GM12878 (cell line): ENCODE measurements around the gene TOB2. TPM values are rescaled to one million over a fixed set of nuclear protein-coding genes. Genes with fewer than 3 reads are reported as not detected.

Experiments
- ATF2 ChIP-seq: IDR thresholded peaks from 2 replicates; pipeline ENCODE4 v1.6.1; 2012; ENCODE audit warnings: low read length, inconsistent platforms
- ATF7 ChIP-seq: fragments of 450-650 bp; IDR thresholded peaks from 2 replicates; pipeline ENCODE4 v1.6.1; 2016; ENCODE audit warnings: low read depth, mild to moderate bottlenecking
- BACH1 ChIP-seq: fragments of 450-650 bp; IDR thresholded peaks from 2 replicates; pipeline ENCODE4 v1.6.1; 2017; ENCODE audit warnings: mild to moderate bottlenecking, borderline replicate concordance
- CHD4 ChIP-seq: fragments of 200-600 bp; sonication (generic); IDR thresholded peaks from 2 replicates; pipeline ENCODE4 v1.6.1; 2016; ENCODE audit warnings: mild to moderate bottlenecking
- ESRRA ChIP-seq: IDR thresholded peaks from 2 replicates; pipeline ENCODE4 v1.6.1; 2012; ENCODE audit warnings: mild to moderate bottlenecking, low read length, improper control_type of control experiment
- HDAC6 ChIP-seq: fragments of 200-600 bp; sonication (generic); IDR thresholded peaks from one replicate; pipeline ENCODE4 v1.8.0; 2017; ENCODE audit warnings: antibody characterized with exemption; ENCODE audit not compliant: unreplicated experiment
- IKZF1 ChIP-seq: fragments of 450-650 bp; conservative IDR thresholded peaks from 2 replicates; pipeline ENCODE4 v1.6.1; 2017; ENCODE audit warnings: antibody characterized with exemption, mild to moderate bottlenecking
- JUNB ChIP-seq: IDR thresholded peaks from 2 replicates; pipeline ENCODE4 v1.6.1; 2016; ENCODE audit warnings: antibody characterized with exemption, mild to moderate bottlenecking
- POLR2A ChIP-seq: IDR thresholded peaks from 2 replicates; pipeline ENCODE4 v1.6.1; 2011; ENCODE audit warnings: low read depth, mild to moderate bottlenecking, low read length
- PRDM15 ChIP-seq: fragments of 450-650 bp; formaldehyde crosslinking; IDR thresholded peaks from 2 replicates; pipeline ENCODE4 v1.4.0; 2020; ENCODE audit warnings: mild to moderate bottlenecking, moderate library complexity
- RAD21 ChIP-seq: IDR thresholded peaks from 2 replicates; pipeline ENCODE4 v1.6.1; 2011; ENCODE audit warnings: mild to moderate bottlenecking, low read depth, low read length, moderate library complexity; ENCODE audit not compliant: insufficient read depth
- RB1 ChIP-seq: fragments of 450-650 bp; formaldehyde crosslinking; IDR thresholded peaks from 2 replicates; pipeline ENCODE4 v1.6.1; 2017; ENCODE audit warnings: mild to moderate bottlenecking, borderline replicate concordance
- RCOR1 ChIP-seq: conservative IDR thresholded peaks from 2 replicates; pipeline ENCODE4 v1.6.1; 2012; ENCODE audit warnings: low read depth, low read length, improper control_type of control experiment
- SMARCA5 ChIP-seq: fragments of 450-650 bp; IDR thresholded peaks from 2 replicates; pipeline ENCODE4 v1.6.1; 2017; ENCODE audit warnings: mild to moderate bottlenecking
- SMC3 ChIP-seq: IDR thresholded peaks from 2 replicates; pipeline ENCODE4 v1.6.1; 2011; ENCODE audit warnings: low read length, improper control_type of control experiment, borderline replicate concordance
- SREBF1 ChIP-seq: IDR thresholded peaks from 2 replicates; pipeline ENCODE4 v1.6.1; 2012; ENCODE audit warnings: mild to moderate bottlenecking, low read length
- STAT3 ChIP-seq: IDR thresholded peaks from 2 replicates; pipeline ENCODE4 v1.6.1; 2011; ENCODE audit warnings: low read depth, low read length, improper control_type of control experiment
- TBL1XR1 ChIP-seq: IDR thresholded peaks from 2 replicates; pipeline ENCODE4 v1.6.1; 2012; ENCODE audit warnings: low read depth, low read length, improper control_type of control experiment
- TCF12 ChIP-seq: IDR thresholded peaks from 2 replicates; pipeline ENCODE4 v1.6.1; 2011; ENCODE audit warnings: low read depth, mild to moderate bottlenecking, low read length
- USF1 ChIP-seq: IDR thresholded peaks from 2 replicates; pipeline ENCODE4 v1.6.1; 2011; ENCODE audit warnings: borderline replicate concordance, low read depth, mild to moderate bottlenecking, moderate library complexity, mixed read lengths, low read length; ENCODE audit not compliant: insufficient read depth; ENCODE audit errors: extremely low read length
- ZNF592 ChIP-seq: fragments of 450-650 bp; IDR thresholded peaks from 2 replicates; pipeline ENCODE4 v1.6.1; 2017; ENCODE audit warnings: mild to moderate bottlenecking, moderate library complexity
- polyA plus RNA-seq, 11 experiments: library from polyadenylated mRNA; depleted of rRNA in 4 of 11; unstranded in 6 of 11; stranded (reverse) in 5 of 11; fragments of >200 nt; fragmentation: Nextera tagmentation in 4 of 11; fragmentation: Illumina TruSeq in 1 of 11; extraction: Ambion mirVana in 4 of 11; extraction: Trizol in 1 of 11; gene quantifications; 1 replicate in 1 of 11; 2 replicates in 10 of 11; pipeline versions ENCODE4 v1.2.1 to v1.2.3, GENCODE V29; 2011 to 2016; ENCODE audit warnings: inconsistent platforms in 2 of 11, missing spikeins in 2 of 11, low read depth in 1 of 11
- total RNA-seq, 4 experiments: library from RNA; depleted of rRNA in 3 of 4; stranded (reverse); fragments of >200 nt in 3 of 4; fragmentation: Illumina TruSeq in 1 of 4; extraction: Trizol in 1 of 4; gene quantifications; 2 replicates each; pipeline versions ENCODE4 v1.2.1 to v1.2.3, GENCODE V29; 2013 to 2021

TOB2 gene
- total and polyA plus RNA-seq, 10 of the 15 experiments (the other 5 are each of a cell fraction or from before 2014, with no cell fraction given): 4.5 to 32.0 (median 15.1) TPM

- no peak for TF ChIP-seq PRDM15
- TF ChIP-seq RAD21: no peak
- no peak for TF ChIP-seq ESRRA
- TF ChIP-seq HDAC6: no peak
- no peak for TF ChIP-seq STAT3
- TF ChIP-seq TCF12: no peak
- TF ChIP-seq ATF2: no peak
- TF ChIP-seq RCOR1: no peak
- peak; percentile 30; the same call in 1 of the 2 replicates for TF ChIP-seq SREBF1
- peak; percentile 16; the same call in 1 of the 2 replicates for TF ChIP-seq ATF7
- no peak for TF ChIP-seq USF1
- TF ChIP-seq JUNB: no peak
- peak; percentile 86 for TF ChIP-seq IKZF1
- no peak for TF ChIP-seq SMC3
- TF ChIP-seq BACH1: 0 out of 2 replicates have a peak, but pooled peaks have one; percentile 27
- TF ChIP-seq ZNF592: no peak
- TF ChIP-seq SMARCA5: no peak
- no peak for TF ChIP-seq RB1
- no peak for TF ChIP-seq CHD4
- TF ChIP-seq POLR2A: no peak
- TF ChIP-seq TBL1XR1: no peak
Observed at GRCh38 chr22:41444360-41445128, 2.1 kb downstream of the TOB2 start (continued).
